ENCODE results near the gene ADAD1. TPM values are rescaled to one million over a fixed set of nuclear protein-coding genes. Genes with fewer than 3 reads are reported as not detected.
A peak's percentile ranks its signal among the peaks of the same experiment; 100 is the strongest.
"Not testable (repeated sequence)": the region's sequence is repeated elsewhere in the genome, so short reads cannot be mapped to it uniquely, and the experiment has no call there.

Gene ADAD1
- total RNA-seq = not detected
- long read RNA-seq = 0 reads

- ATAC-seq = no peak
- intact Hi-C loops (cut with DNase I, micrococcal nuclease) = no loop called here
These were observed at the start of gene ADAD1 for GRCh38 chr4:122378711-122379110. Gene ADAD1 (plus strand): TSS chr4:122379011. CDS start chr4:122380070, 1,059 bp downstream.

GRCh38 chr4:122329876-122330565 lies 48.8 kb upstream of the ADAD1 start:
- ATAC-seq = no peak
- no peak for DNase-seq
- intact Hi-C loops (cut with DNase I, micrococcal nuclease) = no loop called here

More at GRCh38 chr4:122378711-122379110, at the start of gene ADAD1:
- no peak for DNase-seq

GRCh38 chr4:122331195-122331594 lies 47.6 kb upstream of the ADAD1 start:
- intact Hi-C loops (cut with DNase I, micrococcal nuclease) = no loop called here
- ATAC-seq = no peak
- DNase-seq = no peak

GRCh38 chr4:122334828-122335227 lies 44.0 kb upstream of the ADAD1 start:
- intact Hi-C loops (cut with DNase I, micrococcal nuclease) = no loop called here
- ATAC-seq (no peak), DNase-seq (no peak)

- DNase-seq (no peak), ATAC-seq (no peak)
- intact Hi-C loops (cut with DNase I, micrococcal nuclease) = no loop called here
These were observed 36.9 kb upstream of the ADAD1 start for GRCh38 chr4:122341886-122342285.

- no peak for ATAC-seq
- intact Hi-C loops (cut with DNase I, micrococcal nuclease) = no loop called here
- DNase-seq = no peak
These were observed 32.8 kb upstream of the ADAD1 start for GRCh38 chr4:122346036-122346435.

GRCh38 chr4:122346503-122346902 lies 32.3 kb upstream of the ADAD1 start:
- no peak for ATAC-seq
- no peak for DNase-seq
- intact Hi-C loops (cut with DNase I, micrococcal nuclease) = no loop called here

GRCh38 chr4:122356317-122356808 lies 22.4 kb upstream of the ADAD1 start:
- ATAC-seq = no peak
- no peak for DNase-seq
- intact Hi-C loops (cut with DNase I, micrococcal nuclease) = no loop called here

GRCh38 chr4:122360754-122361153 lies 18.1 kb upstream of the ADAD1 start:
- DNase-seq (no peak), ATAC-seq (no peak)
- intact Hi-C loops (cut with DNase I, micrococcal nuclease) = no loop called here

- intact Hi-C loops (cut with DNase I, micrococcal nuclease) = no loop called here
- peak; percentile 65 for ATAC-seq
- peak in 1 of 2 donors; percentile 46 for DNase-seq
These were observed 14.0 kb upstream of the ADAD1 start for GRCh38 chr4:122364700-122365404.

- ATAC-seq; DNase-seq; intact Hi-C loops (cut with DNase I, micrococcal nuclease): not testable (repeated sequence)
These were observed 10.0 kb upstream of the ADAD1 start for GRCh38 chr4:122368786-122369185.

GRCh38 chr4:122377352-122377751 lies 1.5 kb upstream of the ADAD1 start:
- no peak for ATAC-seq
- intact Hi-C loops (cut with DNase I, micrococcal nuclease) = no loop called here

GRCh38 chr4:122379239-122379638 lies 428 bp downstream of the ADAD1 start:
- intact Hi-C loops (cut with DNase I, micrococcal nuclease) = no loop called here
- DNase-seq = no peak
- ATAC-seq = no peak

More at GRCh38 chr4:122377352-122377751, 1.5 kb upstream of the ADAD1 start:
- DNase-seq = no peak

GRCh38 chr4:122383341-122383740 lies 4.5 kb downstream of the ADAD1 start:
- DNase-seq (no peak), ATAC-seq (no peak)
- intact Hi-C loops (cut with DNase I, micrococcal nuclease) = no loop called here

GRCh38 chr4:122384245-122384644 lies 5.4 kb downstream of the ADAD1 start:
- intact Hi-C loops (cut with DNase I, micrococcal nuclease) = no loop called here
- DNase-seq (no peak), ATAC-seq (no peak)

- intact Hi-C loops (cut with DNase I, micrococcal nuclease) = no loop called here
- ATAC-seq = no peak
- DNase-seq = no peak
These were observed 14.5 kb downstream of the ADAD1 start for GRCh38 chr4:122393276-122393675.

GRCh38 chr4:122403861-122404260 lies 25.1 kb downstream of the ADAD1 start:
- DNase-seq (no peak), ATAC-seq (no peak)
- intact Hi-C loops (cut with DNase I, micrococcal nuclease) = no loop called here

- intact Hi-C loops (cut with DNase I, micrococcal nuclease) = no loop called here
- no peak for DNase-seq
These were observed 33.7 kb downstream of the ADAD1 start for GRCh38 chr4:122412547-122412946.

GRCh38 chr4:122423246-122423645 lies 44.4 kb downstream of the ADAD1 start:
- intact Hi-C loops (cut with DNase I, micrococcal nuclease) = no loop called here

More at GRCh38 chr4:122412547-122412946, 33.7 kb downstream of the ADAD1 start:
- no peak for ATAC-seq

GRCh38 chr4:122431351-122431750 lies 52.5 kb downstream of the ADAD1 start:
- intact Hi-C loops (cut with DNase I, micrococcal nuclease) = no loop called here
- ATAC-seq = no peak
- no peak for DNase-seq

More at GRCh38 chr4:122423246-122423645, 44.4 kb downstream of the ADAD1 start:
- ATAC-seq (no peak), DNase-seq (no peak)
